ENCODE data around the gene LPO.

LPO gene

GRCh38 chr17:58262149-58262548 lies 23.8 kb downstream of the LPO start:
- DNase-seq: no peak

DNA sequence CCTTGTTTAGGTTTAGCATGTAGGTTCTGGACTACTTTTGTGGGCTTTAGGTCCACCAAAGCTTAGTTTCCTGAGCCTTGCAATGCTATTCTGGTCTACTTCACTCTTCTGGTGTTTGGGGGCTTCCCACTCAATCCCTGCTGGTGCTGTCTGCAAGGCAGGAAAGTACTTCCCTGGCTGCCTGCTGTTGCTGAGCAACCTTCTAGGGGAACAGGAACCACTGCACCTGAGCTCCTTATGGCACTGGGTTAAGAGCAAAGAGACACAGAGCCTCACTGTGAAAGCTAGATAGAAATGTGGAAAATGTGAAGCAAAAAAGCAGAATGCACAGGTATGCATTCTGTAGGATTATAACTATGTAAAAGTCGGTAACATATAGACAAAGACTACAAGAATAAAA lies 25.4 kb downstream of the LPO start:
- peak in 10 of 56 donors; percentile 3 to 41 (median 22) for DNase-seq

DNA sequence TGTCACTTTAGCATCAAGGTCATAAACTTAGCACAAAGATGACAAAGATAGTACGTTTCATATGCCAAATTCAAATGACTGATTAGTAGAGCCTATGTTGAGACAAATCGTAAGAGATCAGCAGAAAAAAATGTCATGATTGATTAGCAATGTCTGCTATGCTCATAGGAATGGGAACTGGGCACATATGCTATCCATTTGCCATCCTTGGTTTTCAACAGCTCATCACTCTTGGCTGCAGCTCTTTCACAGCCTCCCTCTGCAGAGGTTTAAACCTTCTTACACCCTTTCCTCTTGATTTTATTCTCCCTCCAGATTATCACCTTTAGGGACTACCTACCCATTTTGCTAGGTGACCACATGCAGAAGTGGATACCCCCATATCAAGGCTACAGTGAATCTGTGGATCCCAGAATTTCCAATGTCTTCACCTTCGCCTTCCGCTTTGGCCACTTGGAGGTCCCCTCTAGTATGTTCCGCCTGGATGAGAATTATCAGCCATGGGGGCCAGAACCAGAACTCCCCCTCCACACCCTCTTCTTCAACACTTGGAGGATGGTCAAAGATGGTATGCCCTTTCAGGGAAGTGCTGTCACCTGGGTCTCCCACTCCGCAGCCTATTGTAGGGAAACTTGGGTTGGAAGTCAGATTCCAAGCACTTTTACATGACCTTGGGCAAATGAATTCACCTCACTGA lies 26.2 kb downstream of the LPO start:
- DNase-seq: no peak

GRCh38 chr17:58265271-58265670 lies 26.9 kb downstream of the LPO start:
- DNase-seq: no peak

- no peak for DNase-seq
Measured at GRCh38 chr17:58265902-58266875, 27.8 kb downstream of the LPO start.

DNA sequence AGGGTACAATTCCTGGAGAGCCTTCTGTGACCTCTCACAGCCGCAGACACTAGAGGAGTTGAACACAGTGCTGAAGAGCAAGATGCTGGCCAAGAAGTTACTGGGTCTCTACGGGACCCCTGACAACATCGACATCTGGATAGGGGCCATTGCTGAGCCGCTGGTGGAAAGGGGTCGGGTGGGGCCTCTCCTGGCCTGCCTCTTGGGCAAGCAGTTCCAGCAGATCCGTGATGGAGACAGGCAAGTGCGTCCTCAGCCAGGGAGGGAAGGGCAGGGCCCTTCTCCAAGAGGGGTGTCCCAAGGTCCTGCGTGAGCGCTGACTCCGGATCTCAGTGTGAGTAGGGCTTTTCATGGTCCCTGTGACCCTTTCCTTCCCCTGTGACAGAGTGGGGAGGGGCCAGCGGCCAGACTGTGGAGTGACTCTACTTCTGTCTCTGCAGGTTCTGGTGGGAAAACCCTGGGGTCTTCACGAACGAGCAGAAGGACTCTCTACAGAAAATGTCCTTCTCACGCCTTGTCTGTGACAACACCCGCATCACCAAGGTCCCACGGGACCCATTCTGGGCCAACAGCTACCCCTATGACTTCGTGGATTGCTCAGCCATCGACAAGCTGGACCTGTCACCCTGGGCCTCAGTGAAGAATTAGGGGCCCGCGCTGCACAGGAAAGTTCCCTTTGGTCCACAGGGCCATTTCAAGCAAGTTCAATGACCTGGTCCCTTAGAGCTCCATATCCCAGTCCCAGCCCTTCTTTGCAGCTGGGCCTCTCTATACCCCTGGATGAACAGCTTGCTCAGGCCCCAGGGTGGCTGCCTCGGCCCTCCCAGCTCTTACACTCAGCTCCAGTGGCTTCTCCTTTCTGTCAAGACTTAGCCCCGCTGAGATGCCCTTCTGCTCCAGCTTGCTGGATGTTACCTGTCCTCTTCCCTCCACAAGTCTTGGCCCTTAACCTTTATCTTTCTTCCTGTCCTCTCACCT lies 29.3 kb downstream of the LPO start:
- no peak for DNase-seq

DNA sequence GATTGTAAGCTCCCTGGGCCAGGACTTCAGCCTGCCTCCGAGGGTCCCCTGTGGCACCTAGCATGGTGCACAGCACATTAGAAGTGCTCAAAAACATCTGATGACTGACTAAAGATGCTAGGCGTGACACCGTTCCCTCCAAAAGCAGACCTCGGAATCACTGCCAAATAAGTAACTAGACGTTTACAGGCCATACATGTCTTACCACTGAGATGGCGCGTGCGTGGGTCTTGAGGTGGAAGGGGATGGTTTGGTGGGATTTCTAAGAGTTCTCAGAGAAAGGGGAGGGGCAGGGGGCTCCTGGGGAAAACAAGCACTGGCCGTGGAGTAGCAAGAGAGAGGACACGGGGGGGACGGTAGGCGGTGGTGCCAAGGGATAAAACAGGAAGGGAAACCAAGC lies 29.9 kb downstream of the LPO start:
- no peak for DNase-seq

- no peak for DNase-seq
Measured at GRCh38 chr17:58268774-58269556, 30.6 kb downstream of the LPO start.

DNA sequence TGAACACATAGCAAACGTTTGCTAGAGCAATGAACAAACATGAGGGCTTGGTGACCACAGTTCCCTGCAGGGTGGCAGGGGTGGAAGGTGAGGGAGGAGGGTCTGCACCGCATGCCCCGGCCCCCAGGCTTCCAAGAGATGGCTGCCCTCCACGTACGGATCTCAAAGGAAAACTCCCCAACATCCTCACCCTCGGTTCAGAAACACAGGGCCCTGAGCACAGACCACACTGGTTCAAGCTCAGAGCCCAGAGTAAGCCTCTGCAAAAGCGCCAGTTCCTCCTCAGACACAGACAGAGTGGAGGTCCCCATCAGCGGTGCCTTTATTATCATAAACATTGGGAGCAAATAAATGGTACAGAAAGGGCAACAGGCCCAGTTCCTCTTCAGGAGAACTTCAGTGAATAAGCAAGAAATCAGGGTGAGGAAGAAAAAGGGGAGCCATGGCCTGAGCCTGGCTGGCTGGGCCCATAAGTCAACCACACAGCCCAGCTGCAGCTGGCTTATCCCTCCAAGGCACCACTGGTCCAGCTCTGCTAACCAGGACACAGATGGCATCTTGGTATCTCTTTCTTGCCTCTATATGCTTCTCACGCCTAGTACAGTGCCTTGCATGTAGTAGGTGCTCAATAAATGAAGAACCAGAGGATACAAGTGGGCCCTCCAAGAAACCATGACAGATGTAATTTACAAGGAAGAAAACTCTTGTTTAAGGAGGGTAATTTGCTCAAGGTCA lies 31.3 kb downstream of the LPO start:
- no peak for DNase-seq

DNA sequence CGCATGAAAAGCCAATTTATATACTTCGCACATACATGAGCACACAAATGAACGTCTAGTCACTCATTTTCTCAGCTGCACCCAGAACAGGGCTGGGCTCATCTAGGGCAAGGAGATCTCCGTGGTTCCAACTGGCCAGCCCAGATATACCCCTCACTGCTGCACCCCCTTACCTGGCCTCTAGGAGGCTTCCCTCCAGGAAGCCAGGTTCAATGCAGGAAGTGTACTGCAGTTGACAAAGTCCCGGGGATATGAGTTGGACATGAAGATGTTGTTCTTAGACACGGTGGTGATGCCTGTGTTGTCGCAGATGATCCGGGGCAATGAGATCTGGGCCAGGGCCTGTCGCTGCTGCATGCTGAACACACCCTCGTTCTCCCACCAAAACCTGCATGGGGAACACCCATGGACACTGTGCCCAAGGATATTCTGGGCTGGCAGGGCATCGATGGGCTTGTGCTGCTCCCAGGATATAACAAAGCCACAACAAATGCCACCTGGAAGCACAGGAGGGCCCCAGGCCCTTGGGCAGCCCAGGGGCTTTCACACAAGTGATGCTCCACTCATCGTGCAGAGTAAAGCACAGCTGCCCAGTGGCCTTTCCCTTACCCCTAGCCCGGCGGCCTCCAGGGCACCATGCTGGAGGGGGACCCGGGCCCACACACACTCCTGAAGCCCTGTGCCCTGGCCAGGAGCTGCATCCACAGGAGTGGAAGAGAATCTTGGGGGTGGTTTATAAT lies 32.3 kb downstream of the LPO start:
- DNase-seq: no peak

DNA sequence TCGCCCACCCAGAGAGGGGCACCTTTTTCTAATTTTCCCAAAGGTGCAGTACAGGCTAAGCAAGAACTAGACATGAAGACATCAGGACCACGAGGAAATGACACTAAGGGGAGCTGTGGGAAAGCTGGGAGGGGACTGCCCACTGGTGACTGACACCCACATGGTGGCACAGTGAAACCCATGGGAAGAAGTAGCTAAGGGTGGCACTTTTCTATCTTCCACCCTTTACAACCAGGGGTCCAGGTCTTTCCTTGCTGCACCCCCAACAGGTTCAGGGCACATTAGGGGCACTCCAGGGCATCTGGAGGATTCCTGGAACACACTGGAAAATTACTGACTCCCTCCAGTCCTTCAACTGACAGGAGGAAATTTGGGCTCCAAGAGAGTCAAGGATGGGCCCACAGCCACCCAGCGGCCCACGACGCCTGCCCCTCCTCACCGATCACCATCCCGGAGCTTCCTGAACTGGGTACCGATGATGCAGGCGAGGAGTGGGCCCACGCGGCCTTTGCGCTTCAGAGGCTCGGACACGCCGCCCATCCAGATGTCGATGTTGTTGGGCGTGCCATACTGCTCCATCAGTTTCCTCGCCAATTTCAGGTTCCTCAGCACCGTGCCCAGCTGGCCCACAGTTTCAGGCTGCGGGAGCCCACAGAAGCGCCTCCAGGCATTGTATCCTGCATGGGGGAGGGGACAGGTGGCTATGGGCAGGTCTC lies 33.0 kb downstream of the LPO start:
- DNase-seq: no peak

DNA sequence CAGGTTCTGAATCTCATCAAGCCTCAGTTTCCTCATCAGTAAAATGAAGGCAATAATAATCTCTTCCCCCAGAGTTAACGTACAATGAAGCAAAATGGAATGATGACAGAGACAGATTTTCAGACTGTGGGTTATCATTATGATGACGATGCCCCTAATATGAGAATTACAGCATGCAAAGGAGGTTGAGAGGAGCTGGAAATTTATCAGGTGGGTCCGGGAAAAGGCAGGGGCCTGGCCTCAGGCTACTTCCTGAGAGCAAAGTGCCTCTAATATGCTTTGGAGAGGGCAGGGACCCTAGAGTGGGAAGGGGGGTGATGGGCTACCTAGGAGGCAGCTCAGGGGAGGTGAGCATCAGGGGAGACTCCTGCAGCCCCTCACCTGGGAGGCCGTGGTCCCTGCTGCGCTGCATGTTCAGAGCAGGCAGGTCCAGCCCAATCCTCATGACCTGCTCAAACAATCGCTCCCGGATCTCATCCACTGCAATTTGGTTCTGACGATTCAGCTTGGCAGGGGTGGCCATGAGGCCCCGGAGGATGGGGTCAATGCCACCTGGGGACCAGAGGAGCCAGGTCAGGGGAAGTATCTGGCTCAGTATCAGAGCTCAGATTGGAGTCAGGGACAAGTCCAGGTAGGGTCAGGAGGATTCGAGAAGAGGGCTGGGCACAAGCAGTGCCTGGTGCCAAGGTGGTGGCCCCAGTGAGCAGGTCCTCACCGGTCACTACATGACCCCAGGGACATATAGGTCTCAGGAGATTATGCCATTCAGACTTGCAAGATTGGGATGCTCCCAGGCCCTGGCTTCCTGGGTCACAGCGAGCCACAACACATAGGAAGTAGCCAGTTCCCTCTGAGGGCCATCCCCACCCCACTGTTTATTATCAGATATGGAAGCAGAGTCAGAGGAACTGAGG lies 34.2 kb downstream of the LPO start:
- DNase-seq: no peak

DNA sequence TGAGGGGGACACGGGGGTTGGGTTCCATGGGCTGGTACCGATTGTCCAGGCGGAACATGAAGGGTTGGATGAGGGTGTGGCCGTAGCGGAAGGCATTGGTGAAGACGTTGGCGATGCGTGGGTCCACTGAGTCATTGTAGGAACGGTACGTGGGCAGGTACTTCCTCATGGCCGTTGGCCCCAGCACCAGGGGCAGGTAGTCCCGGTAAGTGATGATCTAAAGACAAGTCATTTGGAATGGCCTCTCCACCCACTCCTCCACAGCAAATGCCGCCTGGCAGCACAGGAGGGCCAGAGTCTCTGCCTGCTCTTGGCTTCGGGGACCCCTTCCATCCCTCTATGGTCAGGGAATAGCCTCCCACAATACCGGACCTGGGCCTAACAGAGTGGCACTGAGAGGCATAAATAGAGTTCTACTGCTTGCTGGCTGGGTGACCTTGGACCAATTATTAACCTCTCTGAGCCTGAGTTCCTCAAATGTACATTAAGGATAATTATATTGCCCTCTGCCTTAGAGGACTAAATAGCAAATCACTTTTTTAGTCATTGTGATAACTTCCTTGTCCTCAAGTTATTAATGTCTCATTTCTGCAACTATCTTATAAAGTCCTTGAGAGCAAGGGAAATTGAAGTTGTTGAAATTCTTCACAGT lies 35.2 kb downstream of the LPO start:
- DNase-seq: no peak

DNA sequence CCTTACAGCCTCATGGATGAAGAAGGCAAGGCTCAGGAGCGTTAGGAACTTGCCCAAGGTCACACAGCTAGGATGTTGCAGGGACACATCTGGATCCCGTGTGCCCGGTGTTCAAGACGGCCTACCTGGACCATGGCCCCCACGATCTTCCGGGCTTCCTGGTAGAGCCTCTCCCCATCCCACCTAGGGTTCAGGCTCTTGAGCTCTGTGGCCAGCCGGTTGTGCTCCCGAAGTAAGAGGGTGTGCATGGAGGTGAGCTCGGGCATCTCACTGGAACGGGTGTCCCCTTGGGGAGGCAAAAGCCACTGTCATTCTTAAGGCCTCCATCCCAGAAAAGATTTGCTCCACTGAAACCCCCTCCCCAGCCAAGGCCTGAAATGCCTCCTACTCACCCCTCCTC lies 37.0 kb downstream of the LPO start:
- DNase-seq: no peak

DNA sequence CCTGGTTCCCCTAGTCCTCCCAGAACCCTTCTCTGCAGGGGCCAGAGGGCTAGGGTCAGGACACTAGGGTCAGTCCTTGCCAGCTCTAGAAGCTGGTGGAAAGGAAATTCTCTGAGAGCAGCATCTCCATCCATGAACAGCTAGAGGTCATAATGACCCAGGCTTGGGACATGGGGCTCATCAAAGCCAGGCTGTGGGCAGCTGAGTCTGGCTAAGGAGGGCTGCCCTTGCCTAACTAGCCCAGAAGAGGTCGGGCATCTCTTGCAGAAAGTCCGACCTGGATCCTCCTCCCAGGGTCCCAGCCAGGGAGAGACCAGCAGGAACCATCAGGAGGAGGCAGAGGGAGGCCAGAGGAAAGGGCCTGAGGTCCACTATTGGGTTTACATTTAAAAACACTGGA lies 38.0 kb downstream of the LPO start:
- no peak for DNase-seq

DNA sequence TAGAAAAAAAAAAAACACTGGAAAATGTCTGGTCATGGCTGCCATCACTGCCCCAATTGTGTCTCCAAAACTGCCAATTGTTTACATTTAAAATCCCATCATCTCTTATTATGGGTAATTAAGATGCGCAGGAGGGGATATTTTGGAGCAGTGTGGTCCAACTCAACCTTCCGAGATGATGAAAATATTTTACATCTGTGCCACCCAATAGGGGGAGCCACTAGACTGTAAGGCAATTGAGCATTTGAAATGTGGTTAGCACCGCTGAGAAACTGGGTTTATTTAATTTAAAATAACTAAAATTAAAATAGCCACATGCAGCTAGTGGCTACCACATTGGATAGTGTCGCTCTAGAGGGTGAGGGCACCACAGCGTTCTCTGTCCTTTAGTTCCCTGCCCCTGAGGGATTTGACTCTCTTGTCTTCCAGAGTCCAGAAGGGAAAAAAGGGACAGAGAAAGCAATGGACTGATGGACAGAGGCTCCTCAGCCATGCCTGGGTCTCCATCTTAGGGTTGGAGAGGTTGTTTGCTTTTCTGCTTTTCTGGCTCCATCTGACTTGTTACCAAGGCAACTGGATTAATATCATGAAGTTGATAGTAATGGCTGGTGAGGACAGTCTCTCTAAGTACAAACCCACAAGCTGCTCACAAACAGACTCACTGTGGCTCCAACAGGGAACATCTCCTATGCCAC lies 38.9 kb downstream of the LPO start:
- DNase-seq: no peak

All from nucleus accumbens (tissue), 56 donors.